B cell (primary cell): ENCODE results near the gene PDLIM7. TPM values are rescaled to one million over a fixed set of nuclear protein-coding genes. Genes with fewer than 3 reads are reported as not detected.

Source experiments
- ATAC-seq: fragments of 200-7000 bp; cut with Tn5 transposase; one replicate; pipeline ENCODE4 v1.10.0; 2021; ENCODE audit warnings: low read depth, mild to moderate bottlenecking, moderate number of reproducible peaks, moderate library complexity
- CTCF ChIA-PET: fragments of 350-600 bp; sonication (Branson Sonifier 250); formaldehyde crosslinking; loops from one replicate; lab custom pipeline; 2021; ENCODE audit warnings: antibody characterized with exemption, inconsistent platforms; lab: Charles Lee
- POLR2A ChIA-PET: fragments of 350-600 bp; sonication (Branson Sonifier 250); formaldehyde crosslinking; loops from one replicate; lab custom pipeline; 2021; ENCODE audit warnings: antibody characterized with exemption; lab: Charles Lee
- DNase-seq: peaks from one replicate; pipeline ENCODE4 v3.0.0; 2013
- H2AFZ ChIP-seq: 2 replicates; pipeline ENCODE4 v1.6.1; 2012; ENCODE audit warnings: mild to moderate bottlenecking, low read depth, low read length; ENCODE audit not compliant: insufficient read depth, poor library complexity, severe bottlenecking
- H3K27ac ChIP-seq, 2 donors: 1 replicate in 1 of 2; 2 replicates in 1 of 2; pipeline ENCODE4 v1.5.1; 2012 to 2013; ENCODE audit warnings: low read length in 2 of 2, mild to moderate bottlenecking in 2 of 2, moderate library complexity in 1 of 2
- H3K27me3 ChIP-seq, 4 experiments: fragments of 200-600 bp in 1 of 4; sonication (generic) in 1 of 4; replicated peaks in 1 of 4; 1 replicate in 2 of 4; 2 replicates in 2 of 4; pipeline versions ENCODE4 v1.6.1 to v1.7.0; 2013 to 2016; ENCODE audit warnings: low read length in 3 of 4, mild to moderate bottlenecking in 2 of 4, mixed read lengths in 1 of 4, moderate library complexity in 1 of 4; ENCODE audit not compliant: insufficient read depth in 4 of 4, control insufficient read depth in 3 of 4; ENCODE audit errors: control extremely low read depth in 1 of 4
- H3K36me3 ChIP-seq, 2 experiments: replicated peaks in 1 of 2; 1 replicate in 1 of 2; 2 replicates in 1 of 2; pipeline versions ENCODE4 v1.6.1 to v1.7.1; 2013; ENCODE audit warnings: low read length in 1 of 2; ENCODE audit not compliant: insufficient read depth in 2 of 2, control insufficient read depth in 1 of 2; ENCODE audit errors: control extremely low read depth in 1 of 2, extremely low read depth in 1 of 2
- H3K4me1 ChIP-seq, 2 donors: fragments of 200-600 bp in 1 of 2; sonication (generic) in 1 of 2; 1 replicate in 1 of 2; 2 replicates in 1 of 2; pipeline versions ENCODE4 v1.5.1 to v1.6.1; 2013 to 2017; ENCODE audit warnings: low read length in 2 of 2; ENCODE audit not compliant: control insufficient read depth in 2 of 2, insufficient read depth in 2 of 2
- H3K4me2 ChIP-seq: replicated peaks from 2 replicates; pipeline ENCODE3; 2012; ENCODE audit warnings: mild to moderate bottlenecking, low read depth, low read length; ENCODE audit not compliant: poor library complexity, severe bottlenecking
- H3K4me3 ChIP-seq, 5 experiments: fragments of 200-600 bp in 1 of 5; sonication (generic) in 1 of 5; 1 replicate in 3 of 5; 2 replicates in 2 of 5; pipeline versions ENCODE4 v1.5.1 to v1.7.0; 2011 to 2016; ENCODE audit warnings: low read length in 4 of 5, mild to moderate bottlenecking in 4 of 5, low read depth in 2 of 5, control low read depth in 1 of 5, moderate library complexity in 1 of 5; ENCODE audit not compliant: insufficient read depth in 1 of 5; ENCODE audit errors: control extremely low read depth in 1 of 5, extremely low read depth in 1 of 5
- H3K79me2 ChIP-seq: fragments of 200-600 bp; sonication (generic); one replicate; pipeline ENCODE4 v1.6.0; 2016; ENCODE audit warnings: low read length; ENCODE audit not compliant: control insufficient read depth, insufficient read depth
- H3K9ac ChIP-seq: fragments of 200-600 bp; sonication (generic); 2 replicates; pipeline ENCODE4 v1.6.1; 2017; ENCODE audit warnings: mild to moderate bottlenecking, low read length, moderate library complexity
- H3K9me3 ChIP-seq, 3 donors: one replicate each; pipeline versions ENCODE4 v1.6.1 to v1.7.1; 2013; ENCODE audit warnings: low read length in 2 of 3; ENCODE audit not compliant: control insufficient read depth in 2 of 3, insufficient read depth in 1 of 3; ENCODE audit errors: control extremely low read depth in 1 of 3
- H4K20me1 ChIP-seq: 2 replicates; pipeline ENCODE4 v1.6.0; 2012; ENCODE audit warnings: mild to moderate bottlenecking, low read length; ENCODE audit not compliant: insufficient read depth, control insufficient read depth, poor library complexity, severe bottlenecking
- H3K27ac Mint-ChIP-seq: one replicate; pipeline ENCODE4 v1.8.0; 2021; ENCODE audit warnings: mixed read lengths
- H3K27me3 Mint-ChIP-seq: one replicate; pipeline ENCODE4 v1.8.0; 2021; ENCODE audit warnings: mixed read lengths
- H3K4me1 Mint-ChIP-seq: one replicate; pipeline ENCODE4 v1.8.0; 2021; ENCODE audit warnings: mixed read lengths
- H3K4me3 Mint-ChIP-seq: one replicate; pipeline ENCODE4 v1.8.0; 2021; ENCODE audit warnings: mixed read lengths
- H3K9me3 Mint-ChIP-seq: one replicate; pipeline ENCODE4 v1.8.0; 2022; ENCODE audit warnings: mixed read lengths; ENCODE audit not compliant: insufficient read depth
- EZH2 ChIP-seq: IDR thresholded peaks from 2 replicates; pipeline ENCODE4 v1.6.1; 2012; ENCODE audit warnings: borderline replicate concordance, low read depth, mild to moderate bottlenecking, moderate library complexity, low read length; ENCODE audit not compliant: insufficient read depth, poor library complexity, severe bottlenecking
- WGBS: methylation state at CpG from one replicate; pipeline ENCODE4 v1.1.5; 2013; ENCODE audit warnings: missing lambda C conversion rate; ENCODE audit not compliant: insufficient coverage; 5-methylcytosine and 5-hydroxymethylcytosine counted together
- intact Hi-C: fragments of 100-400 bp; cut with micrococcal nuclease; formaldehyde crosslinking; loops from one replicate; pipeline ENCODE4 v1.10.0; 2022
- polyA plus RNA-seq: library from polyadenylated mRNA; depleted of rRNA; stranded (reverse); fragments of >200 nt; gene quantifications from 2 replicates; pipeline ENCODE4 v1.2.3, GENCODE V29; 2012
- total RNA-seq, 2 donors: library from RNA; stranded (reverse); fragments of 120-200 nt in 1 of 2; gene quantifications; 1 replicate in 1 of 2; 2 replicates in 1 of 2; pipeline versions ENCODE4 v1.2.3 to v1.2.4, GENCODE V29; 2013 to 2022
- TF ChIP-seq, protein P1 (sequence below): fragments of 200-600 bp; IDR thresholded peaks from one replicate; pipeline ENCODE4 v1.8.0; 2022; ENCODE audit warnings: antibody characterized with exemption, mild to moderate bottlenecking

PDLIM7 gene
- total and polyA plus RNA-seq, 2 donors (not counting 1 experiment from before 2014, with no cell fraction given): 23.9 to 25.8 TPM

DNA sequence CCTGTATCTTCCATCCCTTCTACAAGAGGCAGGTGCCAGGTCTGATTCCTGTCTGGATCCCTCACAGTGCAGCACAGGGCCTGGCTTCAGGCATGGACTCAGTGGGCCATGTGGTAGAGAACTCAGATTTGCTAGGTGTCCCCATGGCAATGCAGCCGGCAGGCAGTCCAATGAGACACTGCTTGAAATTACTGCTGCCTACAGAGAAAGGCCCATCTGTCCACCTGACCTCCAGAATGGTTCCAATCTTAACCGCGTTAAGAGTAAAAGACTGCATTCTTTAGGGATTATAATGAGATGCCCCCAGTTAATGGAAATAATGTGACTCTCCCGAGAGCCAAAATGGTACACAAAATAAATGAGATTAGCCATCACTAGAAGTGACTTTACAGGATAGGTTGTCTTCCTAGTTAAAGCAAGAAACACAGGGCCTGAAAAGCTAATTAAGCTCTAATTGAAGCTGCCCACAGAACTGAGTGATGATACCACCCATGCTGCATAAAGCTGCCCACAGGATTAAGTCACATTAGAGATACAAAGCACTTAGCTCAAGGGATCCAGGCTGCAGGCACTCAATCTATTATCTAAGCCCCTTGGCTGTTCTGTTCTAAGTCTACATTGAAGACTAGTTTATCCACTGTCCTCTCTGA is 45.5 kb upstream of the PDLIM7 start:
- H2AFZ ChIP-seq: no peak overlapping the region
- H3K27ac ChIP-seq: no peak overlapping the region
- peaks cover 70% of the 10 kb centered on the region for H4K20me1 ChIP-seq
- no peak overlapping the region for H3K4me3 Mint-ChIP-seq
- H3K4me2 ChIP-seq: no peak overlapping the region
- ATAC-seq (no peak), DNase-seq (no peak)
- no CpG with 5 or more reads among the region's 4 CpGs for WGBS
- intact Hi-C loops: no loop called here
- CTCF ChIA-PET: no interaction called here
- peaks cover 5% of the 10 kb centered on the region for H3K4me1 Mint-ChIP-seq
- H3K36me3 ChIP-seq: peaks cover 0 to 26% of the 10 kb centered on the region in 2 experiments
- H3K79me2 ChIP-seq: peaks cover 74% of the 10 kb centered on the region
- no peak overlapping the region for H3K27ac Mint-ChIP-seq
- no peaks in the 10 kb centered on the region for H3K9me3 ChIP-seq
- no peaks in the 10 kb centered on the region for H3K27me3 Mint-ChIP-seq
- no peaks in the 10 kb centered on the region for H3K9me3 Mint-ChIP-seq
- no peak overlapping the region for H3K9ac ChIP-seq
- H3K4me3 ChIP-seq: no peak overlapping the region
- no peaks in the 10 kb centered on the region for H3K4me1 ChIP-seq
- TF ChIP-seq, protein P1, sequence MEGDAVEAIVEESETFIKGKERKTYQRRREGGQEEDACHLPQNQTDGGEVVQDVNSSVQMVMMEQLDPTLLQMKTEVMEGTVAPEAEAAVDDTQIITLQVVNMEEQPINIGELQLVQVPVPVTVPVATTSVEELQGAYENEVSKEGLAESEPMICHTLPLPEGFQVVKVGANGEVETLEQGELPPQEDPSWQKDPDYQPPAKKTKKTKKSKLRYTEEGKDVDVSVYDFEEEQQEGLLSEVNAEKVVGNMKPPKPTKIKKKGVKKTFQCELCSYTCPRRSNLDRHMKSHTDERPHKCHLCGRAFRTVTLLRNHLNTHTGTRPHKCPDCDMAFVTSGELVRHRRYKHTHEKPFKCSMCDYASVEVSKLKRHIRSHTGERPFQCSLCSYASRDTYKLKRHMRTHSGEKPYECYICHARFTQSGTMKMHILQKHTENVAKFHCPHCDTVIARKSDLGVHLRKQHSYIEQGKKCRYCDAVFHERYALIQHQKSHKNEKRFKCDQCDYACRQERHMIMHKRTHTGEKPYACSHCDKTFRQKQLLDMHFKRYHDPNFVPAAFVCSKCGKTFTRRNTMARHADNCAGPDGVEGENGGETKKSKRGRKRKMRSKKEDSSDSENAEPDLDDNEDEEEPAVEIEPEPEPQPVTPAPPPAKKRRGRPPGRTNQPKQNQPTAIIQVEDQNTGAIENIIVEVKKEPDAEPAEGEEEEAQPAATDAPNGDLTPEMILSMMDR: no peak
- no peak for TF ChIP-seq EZH2
- POLR2A ChIA-PET: no interaction called here
- no peaks in the 10 kb centered on the region for H3K27me3 ChIP-seq

DNA sequence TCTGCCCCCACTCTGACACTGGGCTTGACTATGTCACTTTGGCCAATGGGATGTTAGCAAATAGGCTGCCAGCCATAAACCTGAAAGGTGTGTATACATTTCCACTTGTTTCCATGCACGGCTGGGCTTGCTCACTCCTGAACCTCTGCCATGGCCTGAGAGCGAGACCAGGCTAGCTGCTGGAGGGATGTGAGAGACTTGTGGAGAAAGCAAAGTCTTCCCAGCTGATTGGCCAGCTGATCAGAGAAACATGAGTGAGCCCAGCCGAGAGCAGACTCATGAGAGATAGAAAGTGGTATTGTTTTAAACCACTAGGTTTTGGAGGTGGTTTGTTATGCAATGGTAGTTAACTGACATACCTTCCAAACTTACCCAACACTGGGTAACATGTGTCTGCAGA is 43.0 kb upstream of the PDLIM7 start:
- no peak overlapping the region for H3K27ac ChIP-seq
- H3K4me1 ChIP-seq: no peaks in the 10 kb centered on the region
- H3K79me2 ChIP-seq: peaks cover 67% of the 10 kb centered on the region
- H3K4me1 Mint-ChIP-seq: peaks cover 1% of the 10 kb centered on the region
- H3K9me3 Mint-ChIP-seq: no peaks in the 10 kb centered on the region
- no peak overlapping the region for H3K9ac ChIP-seq
- ATAC-seq (no peak), DNase-seq (no peak)
- peaks cover 0 to 42% of the 10 kb centered on the region in 2 experiments for H3K36me3 ChIP-seq
- POLR2A ChIA-PET: no interaction called here
- H3K27me3 Mint-ChIP-seq: no peaks in the 10 kb centered on the region
- WGBS: 100% methylated on average over 2 of the region's 3 CpGs
- no peak overlapping the region for H3K4me2 ChIP-seq
- intact Hi-C loops: no loop called here
- H3K9me3 ChIP-seq: no peaks in the 10 kb centered on the region
- H3K27ac Mint-ChIP-seq: no peak overlapping the region
- no peak overlapping the region for H3K4me3 Mint-ChIP-seq
- CTCF ChIA-PET: interaction anchor here (0.6 kb wide), 1 partner anchor 124 kb away, joined by 3 read pairs; no protein-coding TSS in a partner anchor
- TF ChIP-seq, protein P1: no peak
- no peak for TF ChIP-seq EZH2
- no peak overlapping the region for H3K4me3 ChIP-seq
- no peaks in the 10 kb centered on the region for H3K27me3 ChIP-seq
- no peak overlapping the region for H2AFZ ChIP-seq
- peaks cover 71% of the 10 kb centered on the region for H4K20me1 ChIP-seq
